Muscle layer of colon (tissue), 2 donors: Measurements from ENCODE around the gene ERAL1.
"Not testable (repeated sequence)": the region's sequence is repeated elsewhere in the genome, so short reads cannot be mapped to it uniquely, and the experiment has no call there.

ENCODE experiments used
- H3K27ac ChIP-seq: one replicate; pipeline ENCODE4 v1.7.0; 2013; ENCODE audit warnings: low read depth, mild to moderate bottlenecking, low read length, moderate library complexity
- H3K27me3 ChIP-seq, 2 donors: one replicate each; pipeline ENCODE4 v1.7.0; 2013; ENCODE audit warnings: low read length in 2 of 2, mild to moderate bottlenecking in 2 of 2; ENCODE audit not compliant: insufficient read depth in 2 of 2, control insufficient read depth in 1 of 2
- H3K36me3 ChIP-seq: one replicate; pipeline ENCODE4 v1.7.0; 2013; ENCODE audit warnings: mild to moderate bottlenecking, low read length; ENCODE audit not compliant: insufficient read depth
- H3K4me1 ChIP-seq: one replicate; pipeline ENCODE4 v1.7.0; 2013; ENCODE audit warnings: mild to moderate bottlenecking, low read length; ENCODE audit not compliant: insufficient read depth
- H3K4me3 ChIP-seq, 2 donors: one replicate each; pipeline ENCODE4 v1.7.0; 2013; ENCODE audit warnings: low read length in 2 of 2, low read depth in 1 of 2, mild to moderate bottlenecking in 1 of 2, moderate library complexity in 1 of 2
- H3K9ac ChIP-seq: one replicate; pipeline ENCODE4 v1.7.0; 2013; ENCODE audit warnings: low read length
- H3K9me3 ChIP-seq: one replicate; pipeline ENCODE4 v1.7.0; 2013; ENCODE audit warnings: mild to moderate bottlenecking, low read length
- donor health status: abdominal sarcoma.
- donor health status: Adenocarcinoma of cecum.

Gene ERAL1

DNA sequence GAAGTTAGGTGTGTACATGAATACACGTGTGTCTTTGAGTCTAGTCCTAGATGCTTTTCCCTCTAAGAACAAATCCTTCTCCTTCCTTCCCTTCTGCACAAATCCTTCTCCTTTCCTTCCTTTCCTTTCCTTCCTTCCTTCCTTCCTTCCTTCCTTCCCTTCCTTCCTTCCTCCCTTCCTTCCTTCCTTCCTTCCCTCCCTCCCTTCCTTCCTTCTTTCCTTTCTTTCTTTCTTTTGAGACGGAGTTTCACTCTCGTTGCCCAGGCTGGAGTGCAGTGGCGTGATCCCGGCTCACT lies 48.7 kb downstream of the ERAL1 start:
- peaks cover 30% of the 10 kb centered on the region for H3K4me1 ChIP-seq
- H3K9me3 ChIP-seq, H3K27ac ChIP-seq, H3K27me3 ChIP-seq, H3K4me3 ChIP-seq, H3K9ac ChIP-seq: not testable (repeated sequence)
- H3K36me3 ChIP-seq, result peaks cover 18% of the 10 kb centered on the region

DNA sequence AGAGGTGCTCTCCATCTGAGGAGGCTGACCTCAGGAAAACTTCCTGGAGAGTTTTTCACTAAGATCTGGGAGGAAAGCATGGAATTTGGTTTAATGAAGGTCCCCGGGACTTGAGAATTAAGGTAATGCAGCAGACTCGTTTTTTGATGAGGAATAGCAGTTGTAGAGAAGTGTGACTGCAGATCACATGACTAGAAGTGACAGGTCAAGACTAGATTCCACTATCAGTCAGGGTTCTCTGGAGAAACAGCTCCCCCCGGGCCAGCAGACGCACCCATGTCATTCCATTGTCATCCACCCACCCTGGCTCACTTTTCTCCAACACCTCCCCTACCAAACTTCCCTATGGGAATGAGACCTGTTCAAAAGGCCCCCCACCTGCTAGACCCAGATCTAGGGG lies 50.0 kb downstream of the ERAL1 start:
- Histone ChIP-seq H3K9ac (no peak overlapping the region), H3K27ac (no peak overlapping the region), H3K4me1 (peaks cover 39% of the 10 kb centered on the region), H3K27me3 (no peaks in the 10 kb centered on the region), H3K36me3 (peaks cover 29% of the 10 kb centered on the region), H3K4me3 (no peak overlapping the region), H3K9me3 (no peaks in the 10 kb centered on the region)

GRCh38 chr17:28906276-28906675 lies 51.5 kb downstream of the ERAL1 start:
- Histone ChIP-seq H3K9me3 (no peaks in the 10 kb centered on the region), H3K27ac (no peak overlapping the region), H3K4me3 (no peak overlapping the region), H3K27me3 (no peaks in the 10 kb centered on the region), H3K36me3 (peaks cover 44% of the 10 kb centered on the region), H3K9ac (no peak overlapping the region), H3K4me1 (peaks cover 39% of the 10 kb centered on the region)

- Histone ChIP-seq H3K36me3 (peaks cover 50% of the 10 kb centered on the region), H3K4me1 (peaks cover 36% of the 10 kb centered on the region), H3K27me3 (no peaks in the 10 kb centered on the region), H3K27ac (peak overlapping the region; percentile 46), H3K9ac (no peak overlapping the region), H3K4me3 (no peak overlapping the region), H3K9me3 (no peaks in the 10 kb centered on the region)
These were observed 52.1 kb downstream of the ERAL1 start for GRCh38 chr17:28906706-28907438.

- Histone ChIP-seq H3K4me3 (no peak overlapping the region), H3K27me3 (no peaks in the 10 kb centered on the region), H3K9me3 (no peaks in the 10 kb centered on the region), H3K4me1 (peaks cover 33% of the 10 kb centered on the region), H3K9ac (no peak overlapping the region), H3K27ac (peak overlapping the region; percentile 73), H3K36me3 (peaks cover 60% of the 10 kb centered on the region)
These were observed 53.1 kb downstream of the ERAL1 start for GRCh38 chr17:28907709-28908475.

GRCh38 chr17:28908640-28909167 lies 53.9 kb downstream of the ERAL1 start:
- peak overlapping the region; percentile 27 for H3K9ac ChIP-seq
- H3K9me3 ChIP-seq, result no peaks in the 10 kb centered on the region
- H3K27ac ChIP-seq, result peak overlapping the region; percentile 73
- no peaks in the 10 kb centered on the region for H3K27me3 ChIP-seq
- H3K36me3 ChIP-seq, result peaks cover 68% of the 10 kb centered on the region
- H3K4me1 ChIP-seq, result peaks cover 33% of the 10 kb centered on the region
- H3K4me3 ChIP-seq, result no peak overlapping the region

DNA sequence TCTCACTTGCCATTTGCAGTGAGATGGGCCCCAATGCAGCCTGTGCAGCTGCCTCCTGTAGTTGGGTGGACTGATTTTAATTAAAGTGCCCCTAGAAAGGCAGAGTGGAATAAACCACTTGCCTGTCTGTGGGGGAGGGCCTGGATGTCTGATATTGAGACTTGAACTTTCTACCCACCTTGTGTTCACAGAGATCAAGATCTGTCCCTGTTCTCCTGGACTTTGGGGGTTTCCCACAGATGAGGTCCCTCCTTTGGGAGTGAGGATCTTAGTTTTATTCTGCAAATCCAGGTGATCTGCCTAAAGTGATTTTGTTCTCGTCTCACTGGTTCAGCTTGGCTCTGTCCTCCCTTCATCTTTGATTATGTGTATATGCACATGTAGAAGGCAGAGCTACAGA lies 55.7 kb downstream of the ERAL1 start:
- Histone ChIP-seq H3K9ac (no peak overlapping the region), H3K27ac (no peak overlapping the region), H3K9me3 (no peaks in the 10 kb centered on the region), H3K27me3 (peaks cover 0 to 3% of the 10 kb centered on the region in 2 donors), H3K36me3 (peaks cover 84% of the 10 kb centered on the region), H3K4me3 (no peak overlapping the region), H3K4me1 (peaks cover 33% of the 10 kb centered on the region)
